Neural cell (in vitro differentiated cells): Measurements from ENCODE around the gene GZMM. TPM values are rescaled to one million over a fixed set of nuclear protein-coding genes. Genes with fewer than 3 reads are reported as not detected.
"Not testable (repeated sequence)": the region's sequence is repeated elsewhere in the genome, so short reads cannot be mapped to it uniquely, and the experiment has no call there.

Experiments
- H2AFZ ChIP-seq: fragments of 200-600, 300-800 bp; sonication (generic), shearing (Covaris generic); 2 replicates; pipeline ENCODE4 v1.6.0; 2014; ENCODE audit warnings: low read depth, mild to moderate bottlenecking, antibody characterized with exemption, low read length, moderate library complexity
- H3F3A ChIP-seq: fragments of 200-600 bp; shearing (Covaris generic); 2 replicates; pipeline ENCODE4 v1.6.1; 2016; ENCODE audit warnings: mild to moderate bottlenecking, moderate library complexity, mixed read lengths, antibody characterized with exemption, low read length; ENCODE audit not compliant: insufficient read depth, poor library complexity, severe bottlenecking
- H3K27ac ChIP-seq: fragments of 200-600, 300-800 bp; sonication (generic), shearing (Covaris generic); 2 replicates; pipeline ENCODE4 v1.5.1; 2014; ENCODE audit warnings: mild to moderate bottlenecking, low read length, moderate library complexity
- H3K27me3 ChIP-seq: fragments of 300-800, 200-600 bp; sonication (generic), shearing (Covaris generic); 2 replicates; pipeline ENCODE4 v1.6.0; 2014; ENCODE audit warnings: mild to moderate bottlenecking, low read depth, low read length, moderate library complexity; ENCODE audit not compliant: insufficient read depth
- H3K36me3 ChIP-seq: fragments of 300-800, 200-600 bp; sonication (generic), shearing (Covaris generic); 2 replicates; pipeline ENCODE4 v1.5.1; 2014; ENCODE audit warnings: mild to moderate bottlenecking, antibody characterized with exemption, low read length, moderate library complexity; ENCODE audit not compliant: insufficient read depth
- H3K4me2 ChIP-seq: fragments of 300-800, 200-600 bp; sonication (generic), shearing (Covaris generic); 2 replicates; pipeline ENCODE4 v1.6.0; 2014; ENCODE audit warnings: mild to moderate bottlenecking, low read length
- H3K4me3 ChIP-seq: fragments of 300-800, 200-600 bp; sonication (generic), shearing (Covaris generic); 2 replicates; pipeline ENCODE4 v1.5.1; 2014; ENCODE audit warnings: mild to moderate bottlenecking, low read length, moderate library complexity
- H3K79me2 ChIP-seq: fragments of 200-600 bp; shearing (Covaris generic); replicated peaks from 2 replicates; pipeline ENCODE4 v1.6.0; 2014; ENCODE audit warnings: mild to moderate bottlenecking, low read length, moderate library complexity; ENCODE audit not compliant: insufficient read depth
- H3K9ac ChIP-seq: fragments of 300-800, 200-600 bp; sonication (generic), shearing (Covaris generic); 2 replicates; pipeline ENCODE4 v1.6.1; 2016; ENCODE audit warnings: mild to moderate bottlenecking, low read length, mixed read lengths
- H3K9me2 ChIP-seq: fragments of 200-600 bp; shearing (Covaris generic); 2 replicates; pipeline ENCODE4 v1.6.1; 2016; ENCODE audit warnings: mild to moderate bottlenecking, low read length, mixed read lengths; ENCODE audit not compliant: insufficient read depth
- H3K9me3 ChIP-seq: fragments of 200-600, 300-800 bp; sonication (generic), shearing (Covaris generic); 2 replicates; pipeline ENCODE4 v1.6.1; 2016; ENCODE audit warnings: mild to moderate bottlenecking, mixed run types, low read length, moderate library complexity, mixed read lengths
- H4K20me1 ChIP-seq: fragments of 200-600 bp; shearing (Covaris generic); 2 replicates; pipeline ENCODE4 v1.6.1; 2016; ENCODE audit warnings: mild to moderate bottlenecking, mixed run types; ENCODE audit not compliant: insufficient read depth
- CTCF ChIP-seq: fragments of 450-650 bp; IDR thresholded peaks from 2 replicates; pipeline ENCODE4 v1.5.1; 2014; ENCODE audit warnings: antibody characterized with exemption, mild to moderate bottlenecking, moderate library complexity; ENCODE audit not compliant: poor library complexity, severe bottlenecking
- EP300 ChIP-seq: fragments of 450-650 bp; conservative IDR thresholded peaks from 2 replicates; pipeline ENCODE4 v1.6.1; 2014; ENCODE audit warnings: antibody characterized with exemption, mild to moderate bottlenecking, moderate library complexity; ENCODE audit not compliant: poor library complexity, severe bottlenecking
- EZH2 ChIP-seq: fragments of 200-600, 300-800 bp; shearing (Covaris generic), sonication (generic); IDR thresholded peaks from 2 replicates; pipeline ENCODE4 v1.6.1; 2014; ENCODE audit warnings: antibody characterized with exemption, low read length, borderline replicate concordance, mild to moderate bottlenecking; ENCODE audit not compliant: insufficient read depth, poor library complexity, severe bottlenecking
- MXI1 ChIP-seq: fragments of 450-650 bp; conservative IDR thresholded peaks from 2 replicates; pipeline ENCODE4 v1.6.1; 2014; ENCODE audit warnings: antibody characterized with exemption, mild to moderate bottlenecking; ENCODE audit not compliant: poor library complexity, severe bottlenecking
- POLR2AphosphoS5 ChIP-seq: IDR thresholded peaks from 2 replicates; pipeline ENCODE4 v1.6.1; 2012
- RAD21 ChIP-seq: fragments of 450-650 bp; conservative IDR thresholded peaks from 2 replicates; pipeline ENCODE4 v1.6.1; 2014; ENCODE audit warnings: antibody characterized with exemption, mild to moderate bottlenecking, moderate library complexity
- REST ChIP-seq: IDR thresholded peaks from 2 replicates; pipeline ENCODE4 v1.6.1; 2012; ENCODE audit warnings: borderline replicate concordance
- SMC3 ChIP-seq: fragments of 450-650 bp; conservative IDR thresholded peaks from 2 replicates; pipeline ENCODE4 v1.6.1; 2014; ENCODE audit warnings: antibody characterized with exemption, mild to moderate bottlenecking, moderate library complexity; ENCODE audit not compliant: poor library complexity
- TAF1 ChIP-seq: IDR thresholded peaks from 2 replicates; pipeline ENCODE4 v1.6.1; 2012; ENCODE audit warnings: low read depth
- polyA plus RNA-seq: library from polyadenylated mRNA; depleted of rRNA; stranded (reverse); fragments of >200 nt; gene quantifications from 2 replicates; pipeline ENCODE4 v1.2.3, GENCODE V29; 2014

The GZMM gene
- polyA plus RNA-seq, 1 donor from 2014 or later, result 0.38 TPM

GRCh38 chr19:584240-585001 is 40.6 kb downstream of the GZMM start:
- Histone ChIP-seq H3K9me3 (no peaks in the 10 kb centered on the region), H3K9me2 (no peaks in the 10 kb centered on the region), H3K27ac (no peak overlapping the region), H2AFZ (no peak overlapping the region), H3K36me3 (peaks cover 6% of the 10 kb centered on the region), H3K27me3 (peaks cover 9% of the 10 kb centered on the region), H4K20me1 (no peaks in the 10 kb centered on the region), H3K4me2 (no peak overlapping the region), H3K4me3 (no peak overlapping the region), H3K9ac (no peak overlapping the region), H3F3A (no peaks in the 10 kb centered on the region), H3K79me2 (no peaks in the 10 kb centered on the region)
- no peak for TF ChIP-seq EP300
- peak; percentile 16 for TF ChIP-seq POLR2AphosphoS5
- TF ChIP-seq RAD21, result peak; percentile 47
- peak; percentile 38 for TF ChIP-seq SMC3
- TF ChIP-seq CTCF, result peak; percentile 69
- TF ChIP-seq REST, result no peak
- TF ChIP-seq EZH2, result no peak
- TF ChIP-seq TAF1, result no peak
- TF ChIP-seq MXI1, result no peak

GRCh38 chr19:585146-585545 is 41.3 kb downstream of the GZMM start:
- not testable (repeated sequence) for H3K9me3 ChIP-seq, H2AFZ ChIP-seq, H3K4me2 ChIP-seq, H3K4me3 ChIP-seq, H3K27me3 ChIP-seq, H3K27ac ChIP-seq, H3K9me2 ChIP-seq, H3F3A ChIP-seq, H3K79me2 ChIP-seq, H3K9ac ChIP-seq, H4K20me1 ChIP-seq, H3K36me3 ChIP-seq
